ENCODE results near the gene TIAM1.

DNA sequence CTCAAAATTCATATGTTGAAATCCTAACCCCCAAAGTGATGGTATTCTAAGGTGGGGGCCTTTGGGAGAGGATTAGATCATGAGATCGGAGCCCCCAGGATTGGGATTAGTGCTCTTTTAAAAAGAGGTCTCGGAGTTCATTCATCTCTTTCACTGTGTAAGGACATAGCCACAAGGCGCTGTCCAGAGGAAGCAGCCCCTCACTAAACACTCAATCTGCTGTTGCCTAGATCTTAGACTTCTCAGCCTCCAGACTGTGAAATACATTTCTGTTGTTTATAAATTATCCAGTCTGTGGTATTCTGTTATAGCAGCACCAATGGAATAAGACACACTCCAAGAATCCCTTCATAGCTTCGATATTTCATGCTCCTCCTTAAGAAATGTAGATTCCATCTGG is 12.4 kb upstream of the TIAM1 start:
- TF ChIP-seq, protein P1, sequence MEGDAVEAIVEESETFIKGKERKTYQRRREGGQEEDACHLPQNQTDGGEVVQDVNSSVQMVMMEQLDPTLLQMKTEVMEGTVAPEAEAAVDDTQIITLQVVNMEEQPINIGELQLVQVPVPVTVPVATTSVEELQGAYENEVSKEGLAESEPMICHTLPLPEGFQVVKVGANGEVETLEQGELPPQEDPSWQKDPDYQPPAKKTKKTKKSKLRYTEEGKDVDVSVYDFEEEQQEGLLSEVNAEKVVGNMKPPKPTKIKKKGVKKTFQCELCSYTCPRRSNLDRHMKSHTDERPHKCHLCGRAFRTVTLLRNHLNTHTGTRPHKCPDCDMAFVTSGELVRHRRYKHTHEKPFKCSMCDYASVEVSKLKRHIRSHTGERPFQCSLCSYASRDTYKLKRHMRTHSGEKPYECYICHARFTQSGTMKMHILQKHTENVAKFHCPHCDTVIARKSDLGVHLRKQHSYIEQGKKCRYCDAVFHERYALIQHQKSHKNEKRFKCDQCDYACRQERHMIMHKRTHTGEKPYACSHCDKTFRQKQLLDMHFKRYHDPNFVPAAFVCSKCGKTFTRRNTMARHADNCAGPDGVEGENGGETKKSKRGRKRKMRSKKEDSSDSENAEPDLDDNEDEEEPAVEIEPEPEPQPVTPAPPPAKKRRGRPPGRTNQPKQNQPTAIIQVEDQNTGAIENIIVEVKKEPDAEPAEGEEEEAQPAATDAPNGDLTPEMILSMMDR (IDR thresholded peaks at IDR 0.05), result no peak
- TF ChIP-seq ZFX (IDR thresholded peaks at IDR 0.05; ENCODE audit: borderline replicate concordance), result no peak
